ENCODE data around the gene SUSD3. TPM values are rescaled to one million over a fixed set of nuclear protein-coding genes. Genes with fewer than 3 reads are reported as not detected.

Gene SUSD3
- total RNA-seq, 1 experiment from 2014 or later = 11.9 TPM

GRCh38 chr9:93012963-93013855 lies 45.3 kb upstream of the SUSD3 start:
- Mint-ChIP-seq H3K27me3 (ENCODE audit: low read depth) (no peaks in the 10 kb centered on the region), H3K36me3 (no peaks in the 10 kb centered on the region), H3K9me3 (no peaks in the 10 kb centered on the region), H3K27ac (no peak overlapping the region; the same call in 1 of the 2 replicates), H3K4me1 (peaks cover 36% of the 10 kb centered on the region), H3K4me3 (no peak overlapping the region)
- CTCF ChIA-PET = interaction anchor here (0.6 to 3.0 kb wide), 5 partner anchors 10 to 56 kb away, joined by 3 to 19 read pairs (median 3); no protein-coding TSS in a partner anchor
- POLR2A ChIA-PET = interaction anchor here (0.9 kb wide), 1 partner anchor 24 kb away, joined by 3 read pairs; no protein-coding TSS in a partner anchor
- DNase-seq (ENCODE audit: low spot score) (no peak), ATAC-seq (no peak)
- TF ChIP-seq, protein P1, sequence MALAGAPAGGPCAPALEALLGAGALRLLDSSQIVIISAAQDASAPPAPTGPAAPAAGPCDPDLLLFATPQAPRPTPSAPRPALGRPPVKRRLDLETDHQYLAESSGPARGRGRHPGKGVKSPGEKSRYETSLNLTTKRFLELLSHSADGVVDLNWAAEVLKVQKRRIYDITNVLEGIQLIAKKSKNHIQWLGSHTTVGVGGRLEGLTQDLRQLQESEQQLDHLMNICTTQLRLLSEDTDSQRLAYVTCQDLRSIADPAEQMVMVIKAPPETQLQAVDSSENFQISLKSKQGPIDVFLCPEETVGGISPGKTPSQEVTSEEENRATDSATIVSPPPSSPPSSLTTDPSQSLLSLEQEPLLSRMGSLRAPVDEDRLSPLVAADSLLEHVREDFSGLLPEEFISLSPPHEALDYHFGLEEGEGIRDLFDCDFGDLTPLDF (CRISPR knock-in tag; IDR thresholded peaks at IDR 0.05) = no peak
- TF ChIP-seq SP1 (CRISPR knock-in tag; conservative IDR thresholded peaks at IDR 0.05) (no peak), TEAD4 (CRISPR knock-in tag; IDR thresholded peaks at IDR 0.05) (no peak), RORB (CRISPR knock-in tag; IDR thresholded peaks at IDR 0.05) (no peak), CREM (CRISPR knock-in tag; IDR thresholded peaks at IDR 0.05) (no peak), ERG (CRISPR knock-in tag; IDR thresholded peaks at IDR 0.05) (no peak), NFE2L1 (CRISPR knock-in tag; IDR thresholded peaks at IDR 0.05) (no peak), TP53 (CRISPR knock-in tag; IDR thresholded peaks at IDR 0.05) (no peak), AFF4 (CRISPR knock-in tag; IDR thresholded peaks at IDR 0.05; ENCODE audit: borderline replicate concordance) (no peak), ZNF219 (CRISPR knock-in tag; IDR thresholded peaks at IDR 0.05; ENCODE audit: borderline replicate concordance) (no peak), ZNF263 (CRISPR knock-in tag; IDR thresholded peaks at IDR 0.05; ENCODE audit: low read depth) (no peak), ZNF425 (CRISPR knock-in tag; conservative IDR thresholded peaks at IDR 0.05) (no peak), PREB (CRISPR knock-in tag; IDR thresholded peaks at IDR 0.05; ENCODE audit: borderline replicate concordance) (no peak), USF1 (CRISPR knock-in tag; IDR thresholded peaks at IDR 0.05) (no peak)
- TF ChIP-seq, protein P2, sequence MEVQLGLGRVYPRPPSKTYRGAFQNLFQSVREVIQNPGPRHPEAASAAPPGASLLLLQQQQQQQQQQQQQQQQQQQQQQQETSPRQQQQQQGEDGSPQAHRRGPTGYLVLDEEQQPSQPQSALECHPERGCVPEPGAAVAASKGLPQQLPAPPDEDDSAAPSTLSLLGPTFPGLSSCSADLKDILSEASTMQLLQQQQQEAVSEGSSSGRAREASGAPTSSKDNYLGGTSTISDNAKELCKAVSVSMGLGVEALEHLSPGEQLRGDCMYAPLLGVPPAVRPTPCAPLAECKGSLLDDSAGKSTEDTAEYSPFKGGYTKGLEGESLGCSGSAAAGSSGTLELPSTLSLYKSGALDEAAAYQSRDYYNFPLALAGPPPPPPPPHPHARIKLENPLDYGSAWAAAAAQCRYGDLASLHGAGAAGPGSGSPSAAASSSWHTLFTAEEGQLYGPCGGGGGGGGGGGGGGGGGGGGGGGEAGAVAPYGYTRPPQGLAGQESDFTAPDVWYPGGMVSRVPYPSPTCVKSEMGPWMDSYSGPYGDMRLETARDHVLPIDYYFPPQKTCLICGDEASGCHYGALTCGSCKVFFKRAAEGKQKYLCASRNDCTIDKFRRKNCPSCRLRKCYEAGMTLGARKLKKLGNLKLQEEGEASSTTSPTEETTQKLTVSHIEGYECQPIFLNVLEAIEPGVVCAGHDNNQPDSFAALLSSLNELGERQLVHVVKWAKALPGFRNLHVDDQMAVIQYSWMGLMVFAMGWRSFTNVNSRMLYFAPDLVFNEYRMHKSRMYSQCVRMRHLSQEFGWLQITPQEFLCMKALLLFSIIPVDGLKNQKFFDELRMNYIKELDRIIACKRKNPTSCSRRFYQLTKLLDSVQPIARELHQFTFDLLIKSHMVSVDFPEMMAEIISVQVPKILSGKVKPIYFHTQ (CRISPR knock-in tag; IDR thresholded peaks at IDR 0.05) = no peak
- TF ChIP-seq, protein P3, sequence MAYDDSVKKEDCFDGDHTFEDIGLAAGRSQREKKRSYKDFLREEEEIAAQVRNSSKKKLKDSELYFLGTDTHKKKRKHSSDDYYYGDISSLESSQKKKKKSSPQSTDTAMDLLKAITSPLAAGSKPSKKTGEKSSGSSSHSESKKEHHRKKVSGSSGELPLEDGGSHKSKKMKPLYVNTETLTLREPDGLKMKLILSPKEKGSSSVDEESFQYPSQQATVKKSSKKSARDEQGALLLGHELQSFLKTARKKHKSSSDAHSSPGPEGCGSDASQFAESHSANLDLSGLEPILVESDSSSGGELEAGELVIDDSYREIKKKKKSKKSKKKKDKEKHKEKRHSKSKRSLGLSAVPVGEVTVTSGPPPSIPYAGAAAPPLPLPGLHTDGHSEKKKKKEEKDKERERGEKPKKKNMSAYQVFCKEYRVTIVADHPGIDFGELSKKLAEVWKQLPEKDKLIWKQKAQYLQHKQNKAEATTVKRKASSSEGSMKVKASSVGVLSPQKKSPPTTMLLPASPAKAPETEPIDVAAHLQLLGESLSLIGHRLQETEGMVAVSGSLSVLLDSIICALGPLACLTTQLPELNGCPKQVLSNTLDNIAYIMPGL (CRISPR knock-in tag; IDR thresholded peaks at IDR 0.05) = no peak
- TF ChIP-seq, protein P4, sequence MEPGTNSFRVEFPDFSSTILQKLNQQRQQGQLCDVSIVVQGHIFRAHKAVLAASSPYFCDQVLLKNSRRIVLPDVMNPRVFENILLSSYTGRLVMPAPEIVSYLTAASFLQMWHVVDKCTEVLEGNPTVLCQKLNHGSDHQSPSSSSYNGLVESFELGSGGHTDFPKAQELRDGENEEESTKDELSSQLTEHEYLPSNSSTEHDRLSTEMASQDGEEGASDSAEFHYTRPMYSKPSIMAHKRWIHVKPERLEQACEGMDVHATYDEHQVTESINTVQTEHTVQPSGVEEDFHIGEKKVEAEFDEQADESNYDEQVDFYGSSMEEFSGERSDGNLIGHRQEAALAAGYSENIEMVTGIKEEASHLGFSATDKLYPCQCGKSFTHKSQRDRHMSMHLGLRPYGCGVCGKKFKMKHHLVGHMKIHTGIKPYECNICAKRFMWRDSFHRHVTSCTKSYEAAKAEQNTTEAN (CRISPR knock-in tag; IDR thresholded peaks at IDR 0.05) = no peak
